NCI-H69 (cell line): ENCODE results near the gene FNTB.

Experiments
- DNase-seq: peaks from one replicate; lab custom pipeline; 2025; lab: John Stamatoyannopoulos, UW

FNTB gene

GRCh38 chr14:64953310-64953654 lies 33.4 kb upstream of the FNTB start:
- no peak for DNase-seq

GRCh38 chr14:64953661-64954060 lies 33.0 kb upstream of the FNTB start:
- DNase-seq: no peak

- DNase-seq: no peak
Measured at GRCh38 chr14:64954491-64955240, 32.0 kb upstream of the FNTB start.

GRCh38 chr14:64955297-64955696 lies 31.4 kb upstream of the FNTB start:
- peak; percentile 84 for DNase-seq

DNA sequence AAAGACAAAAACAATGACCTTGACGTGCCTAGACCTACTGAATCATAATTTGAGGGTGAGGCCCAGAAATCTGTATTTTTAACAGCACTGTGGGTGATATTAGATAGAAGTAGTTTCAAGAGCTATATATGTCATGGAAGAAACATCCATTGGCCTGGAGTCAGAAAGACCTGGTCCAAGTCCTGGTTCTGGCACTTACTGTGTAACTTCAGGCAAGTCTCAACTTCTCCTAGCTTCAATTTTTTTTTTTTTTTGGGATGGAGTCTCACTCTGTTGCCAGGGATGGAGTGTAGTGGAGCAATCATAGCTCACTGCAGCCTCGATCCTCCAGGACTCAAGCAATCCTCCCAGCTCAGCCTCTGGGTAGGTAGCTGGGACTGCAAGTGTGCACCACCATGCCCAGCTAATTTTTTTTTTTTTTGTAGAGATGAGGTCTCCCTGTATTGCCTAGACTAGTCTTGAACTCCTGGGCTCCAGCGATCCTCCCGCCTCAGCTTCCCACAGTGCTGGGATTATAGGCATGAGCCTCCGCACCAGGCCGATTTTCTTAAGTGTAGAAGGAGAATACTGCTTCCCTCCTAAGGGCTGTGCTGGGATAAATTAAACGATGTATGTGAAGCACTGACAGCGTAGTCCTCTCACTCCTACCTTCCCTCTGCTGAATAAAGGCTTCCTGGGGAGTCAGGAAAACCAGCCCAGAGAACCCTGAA lies 29.8 kb upstream of the FNTB start:
- no peak for DNase-seq

DNA sequence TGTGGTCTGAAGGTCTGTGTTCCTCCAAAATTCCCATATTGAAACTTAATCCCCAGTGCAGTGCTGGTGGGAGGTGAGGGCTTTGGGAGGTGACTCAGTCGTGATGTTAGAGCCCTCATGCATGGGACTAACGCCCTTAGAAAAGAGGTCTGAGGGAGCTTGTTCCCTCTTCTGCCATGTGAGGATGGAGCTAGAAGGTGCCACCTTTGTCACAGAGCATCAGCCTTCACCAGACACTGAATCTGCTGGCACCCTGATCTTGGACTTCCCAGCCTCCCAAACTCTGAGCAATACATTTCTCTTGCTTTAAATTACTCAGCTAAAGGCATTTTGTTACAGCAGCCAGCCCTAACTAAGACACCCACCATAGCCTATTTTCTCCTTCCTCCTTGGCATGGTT lies 28.5 kb upstream of the FNTB start:
- no peak for DNase-seq

DNA sequence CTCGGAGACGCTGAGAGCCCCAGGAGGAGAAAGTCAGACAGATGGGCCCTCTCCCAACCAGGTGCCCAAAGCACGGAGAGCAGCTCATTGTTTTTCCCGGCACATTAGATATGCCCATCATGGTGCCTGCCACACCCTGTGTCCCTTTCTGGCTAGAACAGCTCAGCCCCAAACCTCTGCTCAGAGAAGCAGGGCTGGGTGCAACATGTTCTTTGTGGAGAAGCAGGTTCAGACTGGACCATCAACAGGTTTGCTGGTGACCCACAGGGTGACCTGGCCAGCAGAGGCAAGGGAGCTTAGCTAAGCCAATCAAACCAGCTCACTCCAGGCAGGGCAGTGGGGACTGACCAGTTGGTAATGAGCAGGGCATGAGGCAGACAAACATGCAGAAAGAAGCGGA lies 28.0 kb upstream of the FNTB start:
- DNase-seq: peak; percentile 50

GRCh38 chr14:64960762-64961276 lies 25.9 kb upstream of the FNTB start:
- peak; percentile 93 for DNase-seq

DNA sequence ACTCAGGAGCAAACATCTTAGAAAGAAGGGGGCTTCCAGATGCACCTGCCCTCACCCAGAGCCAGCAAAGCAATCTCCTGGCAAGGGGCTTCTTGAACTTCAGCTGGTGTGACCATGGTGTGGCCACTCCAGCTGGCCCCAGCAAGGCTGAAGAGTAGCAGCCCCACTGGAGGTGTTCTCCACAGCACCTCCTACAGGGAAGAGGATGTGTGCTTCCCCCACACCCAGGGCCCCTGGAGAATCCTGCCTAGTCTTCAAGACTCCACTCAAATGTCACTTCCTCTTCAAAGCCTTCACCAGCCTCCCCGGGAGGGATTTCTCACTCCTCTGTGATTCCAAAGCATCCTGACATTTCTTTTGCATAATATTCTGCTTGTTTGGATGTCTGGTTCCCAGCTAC lies 23.1 kb upstream of the FNTB start:
- peak; percentile 28 for DNase-seq

DNA sequence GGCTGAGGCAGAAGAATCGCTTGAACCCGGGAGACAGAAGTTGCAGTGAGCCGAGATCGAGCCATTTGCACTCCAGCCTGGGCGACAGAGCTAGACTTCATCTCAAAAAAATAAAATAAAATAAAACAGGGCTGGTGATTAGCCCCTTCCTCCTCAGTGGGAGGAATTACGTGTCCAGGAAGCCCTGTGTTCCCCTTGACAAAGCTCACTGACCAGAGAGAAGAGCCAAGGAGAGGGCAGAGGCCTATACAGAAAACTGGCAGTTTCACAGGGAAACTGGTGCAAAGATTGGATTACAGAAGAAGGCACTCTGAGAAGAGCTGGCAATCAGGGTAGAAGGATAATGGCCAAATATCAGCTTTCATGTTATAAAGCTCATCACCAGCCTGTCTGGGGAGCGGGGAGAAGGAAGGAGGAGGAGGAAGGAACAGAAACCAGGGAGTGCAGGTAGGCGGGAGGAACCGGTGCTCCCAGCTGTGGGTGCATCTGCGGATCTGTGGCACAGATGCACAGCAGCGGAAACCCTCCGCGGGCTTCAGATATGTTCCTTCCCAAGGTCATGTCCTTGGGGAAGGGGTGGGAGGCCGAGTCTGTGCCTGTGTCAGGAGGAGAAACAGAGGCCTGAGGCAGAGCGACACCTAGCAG lies 21.2 kb upstream of the FNTB start:
- no peak for DNase-seq

DNA sequence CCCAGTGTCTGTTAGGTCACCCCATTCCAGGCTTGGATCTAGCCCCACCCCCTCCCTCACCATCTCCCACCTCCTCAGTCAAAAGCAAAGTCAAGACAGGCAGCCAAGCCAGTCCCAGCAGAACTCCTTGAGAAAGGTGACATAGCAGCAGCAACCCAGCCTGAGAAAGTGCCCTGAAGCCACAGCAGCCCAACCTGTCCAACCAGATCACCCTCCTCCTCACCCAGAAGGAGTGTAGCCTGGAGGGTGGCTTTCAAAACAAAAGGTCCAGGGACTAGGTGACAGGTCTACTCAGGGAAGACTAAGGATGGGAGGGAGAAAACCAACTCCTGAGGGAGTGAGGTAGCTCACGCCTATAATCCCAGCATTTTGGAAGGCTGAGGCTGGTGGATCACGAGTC lies 19.7 kb upstream of the FNTB start:
- DNase-seq: no peak

GRCh38 chr14:64968167-64968566 lies 18.5 kb upstream of the FNTB start:
- no peak for DNase-seq

DNA sequence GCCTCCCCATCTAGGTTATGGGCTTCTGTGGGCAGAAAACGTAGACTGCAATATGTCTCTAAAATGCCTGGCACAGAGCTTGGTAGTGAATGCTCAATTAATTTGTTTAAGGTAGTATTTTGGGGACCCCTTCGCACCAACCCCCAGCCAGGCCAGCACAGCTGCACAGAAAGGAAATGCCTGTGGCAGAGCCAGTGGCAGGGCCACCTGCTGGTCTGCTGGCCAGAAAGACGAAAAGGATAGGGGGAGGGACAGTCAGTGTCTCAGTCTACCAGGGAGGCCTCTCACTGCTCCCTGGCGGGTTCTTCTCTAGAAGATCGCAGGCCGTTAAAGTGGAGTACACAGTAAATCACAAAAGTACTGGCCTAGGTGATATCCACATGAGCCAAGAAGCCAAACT lies 18.0 kb upstream of the FNTB start:
- DNase-seq: peak; percentile 38

- peak; percentile 26 for DNase-seq
Measured at GRCh38 chr14:64970041-64970440, 16.7 kb upstream of the FNTB start.

DNA sequence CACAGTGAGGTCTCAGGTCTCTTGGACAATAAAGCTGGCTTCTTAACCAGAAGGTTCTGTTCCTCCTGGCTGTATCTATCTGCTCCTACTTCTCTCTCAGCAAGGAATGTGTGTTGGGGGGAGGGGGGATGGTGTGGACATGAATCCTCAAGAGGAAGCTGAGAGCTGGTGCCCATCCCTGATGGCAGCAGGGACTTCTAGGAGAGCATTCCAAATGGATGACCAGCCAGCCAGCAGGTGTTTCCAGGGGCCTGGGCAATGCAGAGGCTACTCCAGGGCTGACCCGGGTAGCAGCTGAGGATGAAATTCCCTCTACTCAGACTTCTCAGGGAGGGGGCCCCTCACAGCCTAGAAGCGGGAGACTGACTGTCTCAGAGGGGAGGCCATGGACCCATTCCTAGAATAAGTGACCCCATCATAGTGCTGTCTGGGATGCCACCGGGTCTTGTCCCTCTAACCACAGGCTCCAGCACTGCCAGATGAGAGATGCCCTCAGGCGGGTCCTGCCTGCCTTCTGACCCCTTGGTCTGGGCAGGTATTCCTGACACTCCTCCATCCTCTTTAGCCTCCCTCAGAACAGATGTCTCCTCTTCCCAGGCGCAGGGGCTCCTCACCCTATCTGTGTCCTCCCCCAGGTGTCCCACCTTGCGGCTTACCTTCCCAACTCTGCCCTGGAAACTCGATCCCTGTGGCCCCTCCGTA lies 15.8 kb upstream of the FNTB start:
- DNase-seq: peak; percentile 58

- DNase-seq: peak; percentile 58
Measured at GRCh38 chr14:64971491-64971942, 15.2 kb upstream of the FNTB start.

GRCh38 chr14:64971943-64972791 lies 14.5 kb upstream of the FNTB start, which contains the start of gene RAB15:
TSS of gene RAB15 (minus strand) at chr14:64972336. CDS start at chr14:64972076, 260 bp downstream.
- peak; percentile 80 for DNase-seq

- no peak for DNase-seq
Measured at GRCh38 chr14:64973026-64973442, 13.7 kb upstream of the FNTB start.

GRCh38 chr14:64973826-64974225 lies 12.9 kb upstream of the FNTB start:
- no peak for DNase-seq

DNA sequence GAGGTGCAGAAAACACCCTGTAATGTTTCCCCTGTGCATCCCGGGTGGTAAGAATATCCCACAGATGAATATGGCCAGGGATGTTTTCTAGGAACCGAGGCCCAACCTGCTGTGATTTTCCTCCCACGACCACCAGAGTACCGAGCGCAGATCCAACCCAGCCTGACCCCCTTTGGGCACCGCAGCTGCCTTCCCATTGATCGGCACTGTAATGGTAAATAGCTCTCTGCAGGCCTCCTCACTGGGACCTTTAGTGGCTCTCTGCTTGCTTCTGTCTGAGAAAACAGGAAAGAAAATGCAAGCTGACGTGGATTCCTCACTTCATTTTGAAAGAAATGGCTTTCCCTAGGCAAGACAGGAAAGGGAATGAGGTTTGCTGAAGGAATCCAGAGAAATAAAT lies 12.1 kb upstream of the FNTB start:
- DNase-seq: no peak
